ENCODE results near the gene ZSCAN10.

The ZSCAN10 gene

DNA sequence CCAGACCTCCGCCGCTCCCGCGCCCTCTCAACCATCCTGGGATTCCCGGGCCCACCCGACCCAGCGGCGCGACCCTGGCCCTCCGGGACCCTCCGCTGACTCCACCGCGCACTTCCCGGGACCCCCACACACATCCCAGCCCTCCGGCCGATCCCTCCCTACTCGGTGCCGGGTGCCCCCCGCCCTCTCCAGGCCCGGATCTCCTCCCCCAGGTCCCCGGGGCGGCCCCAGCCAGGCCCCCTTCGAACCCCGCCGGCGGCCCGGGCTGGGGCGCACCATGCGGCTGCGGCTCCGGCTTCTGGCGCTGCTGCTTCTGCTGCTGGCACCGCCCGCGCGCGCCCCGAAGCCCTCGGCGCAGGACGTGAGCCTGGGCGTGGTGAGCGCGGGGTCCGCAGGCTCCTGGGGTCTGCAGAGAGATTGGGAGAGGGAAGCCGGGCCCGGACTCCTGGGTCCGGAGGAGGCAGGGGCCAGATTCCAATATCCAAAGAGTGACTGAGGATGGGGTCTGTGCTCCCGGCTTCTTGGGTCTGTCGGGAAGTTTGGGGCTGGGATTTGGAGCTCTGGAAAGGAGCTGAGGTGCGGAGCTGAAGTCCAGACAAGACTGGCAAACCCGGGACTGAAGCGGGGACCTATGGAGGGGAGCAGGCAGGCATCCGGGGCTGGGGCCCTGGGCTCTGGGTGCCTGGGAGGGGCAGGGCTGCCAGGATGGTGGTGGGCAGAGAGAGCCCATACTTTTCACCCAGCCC is 52.3 kb downstream of the ZSCAN10 start:
- DNase-seq (ENCODE audit: low spot score): no peak

- no peak for DNase-seq (ENCODE audit: low spot score)
Observed at GRCh38 chr16:3045758-3046640, 53.1 kb downstream of the ZSCAN10 start, which contains the start of gene MMP25. Gene MMP25, plus strand, starts transcription at chr16:3046561. Its CDS starts 357 bp downstream, at chr16:3046918.

- DNase-seq (ENCODE audit: low spot score): no peak
Observed at GRCh38 chr16:3044708-3045107, 54.4 kb downstream of the ZSCAN10 start.

DNA sequence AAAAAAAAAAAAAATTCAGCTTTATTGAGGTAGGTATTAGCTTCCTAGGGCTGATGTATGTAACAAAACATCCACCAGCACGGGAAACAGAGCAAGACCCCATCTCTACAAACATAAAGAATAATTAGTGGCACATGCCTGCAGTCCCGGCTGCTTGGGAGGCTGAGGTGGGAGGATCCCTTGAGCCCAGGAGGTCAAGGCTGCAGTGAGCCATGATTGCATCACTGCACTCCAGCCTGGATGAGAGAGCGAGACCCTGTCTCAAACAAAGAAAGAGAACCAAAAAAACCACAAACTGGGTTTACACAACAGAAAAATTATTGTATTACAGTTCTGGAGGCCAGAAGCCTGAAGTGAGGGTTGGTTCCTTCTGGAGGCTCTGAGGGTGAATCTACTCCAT is 56.7 kb downstream of the ZSCAN10 start:
- DNase-seq (ENCODE audit: low spot score): no peak

DNA sequence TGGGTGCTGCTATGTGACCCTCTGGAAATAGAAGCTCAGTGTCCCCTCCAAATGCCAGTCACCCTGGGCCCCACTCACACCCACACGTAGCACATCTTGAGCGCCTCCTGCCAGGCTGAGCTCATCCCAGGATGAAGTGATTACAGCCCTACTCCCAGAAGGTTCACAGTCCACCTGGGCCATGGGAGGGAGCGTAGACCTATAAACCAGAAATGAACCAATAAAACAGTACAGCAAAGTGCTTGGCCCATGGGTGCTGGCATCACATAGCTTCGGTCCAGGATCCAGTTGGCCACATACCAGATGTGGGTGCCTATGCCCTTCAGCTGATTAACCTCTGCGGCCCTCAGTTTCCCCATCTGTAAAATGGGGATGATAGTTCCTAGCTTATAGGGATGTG is 60.2 kb downstream of the ZSCAN10 start:
- DNase-seq (ENCODE audit: low spot score): no peak

All from NAMALWA (cell line).